Fibroblast of mammary gland (primary cell): Measurements from ENCODE around the gene RIPK4.

Experiments
- DNase-seq: peaks from one replicate; pipeline ENCODE4 v3.0.0-alpha.2; 2010; ENCODE audit warnings: low read depth
- H3K4me3 ChIP-seq: 2 replicates; pipeline ENCODE4 v1.5.1; 2011; ENCODE audit warnings: low read depth, mild to moderate bottlenecking, low read length, moderate library complexity; ENCODE audit not compliant: control insufficient read depth
- CTCF ChIP-seq: conservative IDR thresholded peaks from 2 replicates; pipeline ENCODE4 v1.5.1; 2011; ENCODE audit warnings: low read depth, low read length, inconsistent platforms; ENCODE audit not compliant: control insufficient read depth, insufficient read depth

The RIPK4 gene

DNA sequence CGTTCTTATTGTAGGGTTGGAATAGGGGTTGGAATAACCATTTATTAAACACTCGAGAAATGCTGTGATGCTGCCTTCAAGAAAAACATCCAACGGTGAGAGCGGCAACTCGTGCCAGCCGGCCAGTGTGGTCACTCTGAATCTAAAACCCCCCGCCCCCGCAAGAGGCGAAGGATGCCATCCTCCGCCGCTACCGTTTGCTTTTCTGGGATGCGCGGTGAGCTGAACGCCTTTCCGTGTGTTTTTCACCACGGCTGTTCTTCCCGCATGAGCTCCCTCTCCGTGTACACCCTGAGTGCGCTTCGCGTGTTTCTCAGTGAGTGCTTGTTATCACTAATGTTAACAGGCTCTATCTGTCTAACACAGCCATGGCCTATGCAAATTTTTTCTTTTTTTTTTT, 42.0 kb upstream of the RIPK4 start:
- H3K4me3 ChIP-seq: no peak overlapping the region
- DNase-seq: no peak
- TF ChIP-seq CTCF: no peak

- TF ChIP-seq CTCF: no peak
- DNase-seq: no peak
- H3K4me3 ChIP-seq: no peak overlapping the region
Observed at GRCh38 chr21:41808094-41808493, 41.2 kb upstream of the RIPK4 start.

- no peak for TF ChIP-seq CTCF
- H3K4me3 ChIP-seq: no peak overlapping the region
- no peak for DNase-seq
Observed at GRCh38 chr21:41806773-41807172, 39.9 kb upstream of the RIPK4 start.

GRCh38 chr21:41805643-41806042, 38.8 kb upstream of the RIPK4 start:
- no peak for DNase-seq
- H3K4me3 ChIP-seq: no peak overlapping the region
- no peak for TF ChIP-seq CTCF

GRCh38 chr21:41805038-41805437, 38.2 kb upstream of the RIPK4 start:
- no peak overlapping the region for H3K4me3 ChIP-seq
- TF ChIP-seq CTCF: no peak
- DNase-seq: no peak

- DNase-seq: no peak
- TF ChIP-seq CTCF: no peak
- H3K4me3 ChIP-seq: no peak overlapping the region
Observed at GRCh38 chr21:41804381-41804780, 37.5 kb upstream of the RIPK4 start.

DNA sequence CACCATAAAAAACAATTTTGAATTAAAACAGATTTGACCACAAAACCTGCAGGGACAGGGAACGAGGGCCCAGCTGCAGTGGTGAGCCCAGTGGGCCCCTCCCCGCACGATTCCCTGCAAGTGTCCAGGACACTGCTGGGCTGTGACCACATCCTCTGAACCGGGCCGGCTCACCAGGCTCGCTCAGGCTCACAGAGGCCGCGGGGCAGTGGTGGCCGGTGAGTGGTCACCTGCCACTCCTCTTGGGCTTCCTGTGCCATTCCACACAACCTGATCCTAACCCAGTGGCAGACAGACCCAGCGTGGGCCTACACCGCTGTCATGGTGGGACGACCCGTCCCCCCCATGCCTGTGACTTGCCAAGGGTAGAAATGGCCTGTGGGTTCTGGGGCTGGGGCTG, 36.5 kb upstream of the RIPK4 start:
- TF ChIP-seq CTCF: no peak
- DNase-seq: no peak
- H3K4me3 ChIP-seq: no peak overlapping the region
